Measurements from ENCODE around the gene SMARCD1.

- TF ChIP-seq, protein P1, sequence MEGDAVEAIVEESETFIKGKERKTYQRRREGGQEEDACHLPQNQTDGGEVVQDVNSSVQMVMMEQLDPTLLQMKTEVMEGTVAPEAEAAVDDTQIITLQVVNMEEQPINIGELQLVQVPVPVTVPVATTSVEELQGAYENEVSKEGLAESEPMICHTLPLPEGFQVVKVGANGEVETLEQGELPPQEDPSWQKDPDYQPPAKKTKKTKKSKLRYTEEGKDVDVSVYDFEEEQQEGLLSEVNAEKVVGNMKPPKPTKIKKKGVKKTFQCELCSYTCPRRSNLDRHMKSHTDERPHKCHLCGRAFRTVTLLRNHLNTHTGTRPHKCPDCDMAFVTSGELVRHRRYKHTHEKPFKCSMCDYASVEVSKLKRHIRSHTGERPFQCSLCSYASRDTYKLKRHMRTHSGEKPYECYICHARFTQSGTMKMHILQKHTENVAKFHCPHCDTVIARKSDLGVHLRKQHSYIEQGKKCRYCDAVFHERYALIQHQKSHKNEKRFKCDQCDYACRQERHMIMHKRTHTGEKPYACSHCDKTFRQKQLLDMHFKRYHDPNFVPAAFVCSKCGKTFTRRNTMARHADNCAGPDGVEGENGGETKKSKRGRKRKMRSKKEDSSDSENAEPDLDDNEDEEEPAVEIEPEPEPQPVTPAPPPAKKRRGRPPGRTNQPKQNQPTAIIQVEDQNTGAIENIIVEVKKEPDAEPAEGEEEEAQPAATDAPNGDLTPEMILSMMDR (IDR thresholded peaks at IDR 0.05; ENCODE audit: low read length): no peak
- no peak for TF ChIP-seq EZH2 (optimal IDR thresholded peaks at IDR 0.05; ENCODE audit: low read depth, low read length)
Measured at GRCh38 chr12:50043854-50044253, 41.3 kb upstream of the SMARCD1 start.

Measured in MM.1S (cell line).